SK-N-SH treated with all-trans-retinoic acid at 6 μM for 48 hours (cell line): Measurements from ENCODE around the gene MLLT6.

Experiments
- ARNTL ChIP-seq: fragments of 450-650 bp; formaldehyde crosslinking; IDR thresholded peaks from 2 replicates; pipeline ENCODE4 v1.5.0; 2020; ENCODE audit warnings: low read depth, mild to moderate bottlenecking, moderate library complexity, borderline replicate concordance
- CREB5 ChIP-seq: fragments of 250-450 bp; sonication (Bioruptor Pico); IDR thresholded peaks from 2 replicates; pipeline ENCODE4 v1.5.1; 2020; ENCODE audit warnings: low read depth, mild to moderate bottlenecking, moderate library complexity
- PATZ1 ChIP-seq: fragments of 250-450 bp; sonication (Bioruptor Pico); IDR thresholded peaks from 2 replicates; pipeline ENCODE4 v1.8.0; 2020; ENCODE audit warnings: mild to moderate bottlenecking, moderate library complexity, borderline replicate concordance
- TCF4 ChIP-seq: fragments of 250-450 bp; sonication (Bioruptor Pico); IDR thresholded peaks from 2 replicates; pipeline ENCODE4 v1.8.0; 2021; ENCODE audit warnings: mild to moderate bottlenecking, moderate library complexity, borderline replicate concordance
- TSHZ2 ChIP-seq: fragments of 250-450 bp; sonication (Bioruptor Pico); IDR thresholded peaks from 2 replicates; pipeline ENCODE4 v1.5.0; 2020; ENCODE audit warnings: mild to moderate bottlenecking, moderate library complexity
- ZFP3 ChIP-seq: fragments of 250-450 bp; sonication (Bioruptor Pico); IDR thresholded peaks from 2 replicates; pipeline ENCODE4 v1.5.0; 2020; ENCODE audit warnings: mild to moderate bottlenecking, moderate library complexity

GRCh38 chr17:38702916-38703741 lies 1.9 kb upstream of the MLLT6 start:
- TF ChIP-seq TCF4 (CRISPR knock-in tag), result no peak
- TF ChIP-seq TSHZ2 (CRISPR knock-in tag), result no peak
- TF ChIP-seq PATZ1 (CRISPR knock-in tag), result no peak
- TF ChIP-seq ARNTL, result no peak
- no peak for TF ChIP-seq CREB5 (CRISPR knock-in tag)
- TF ChIP-seq ZFP3, result no peak
